22Rv1 (cell line): ENCODE measurements around the gene EIPR1.

Source experiments
- H3K27ac ChIP-seq: fragments of 450-650 bp; 2 replicates; pipeline ENCODE4 v1.5.1; 2017
- ZFX ChIP-seq: fragments of 450-650 bp; IDR thresholded peaks from 2 replicates; pipeline ENCODE4 v1.6.1; 2017; ENCODE audit warnings: antibody characterized with exemption, borderline replicate concordance
- TF ChIP-seq, protein P1 (sequence below): fragments of 450-650 bp; IDR thresholded peaks from 2 replicates; pipeline ENCODE4 v1.5.1; 2017; ENCODE audit warnings: mild to moderate bottlenecking

The EIPR1 gene

GRCh38 chr2:3379339-3379646, 1.7 kb upstream of the EIPR1 start:
- TF ChIP-seq ZFX: no peak
- TF ChIP-seq, protein P1, sequence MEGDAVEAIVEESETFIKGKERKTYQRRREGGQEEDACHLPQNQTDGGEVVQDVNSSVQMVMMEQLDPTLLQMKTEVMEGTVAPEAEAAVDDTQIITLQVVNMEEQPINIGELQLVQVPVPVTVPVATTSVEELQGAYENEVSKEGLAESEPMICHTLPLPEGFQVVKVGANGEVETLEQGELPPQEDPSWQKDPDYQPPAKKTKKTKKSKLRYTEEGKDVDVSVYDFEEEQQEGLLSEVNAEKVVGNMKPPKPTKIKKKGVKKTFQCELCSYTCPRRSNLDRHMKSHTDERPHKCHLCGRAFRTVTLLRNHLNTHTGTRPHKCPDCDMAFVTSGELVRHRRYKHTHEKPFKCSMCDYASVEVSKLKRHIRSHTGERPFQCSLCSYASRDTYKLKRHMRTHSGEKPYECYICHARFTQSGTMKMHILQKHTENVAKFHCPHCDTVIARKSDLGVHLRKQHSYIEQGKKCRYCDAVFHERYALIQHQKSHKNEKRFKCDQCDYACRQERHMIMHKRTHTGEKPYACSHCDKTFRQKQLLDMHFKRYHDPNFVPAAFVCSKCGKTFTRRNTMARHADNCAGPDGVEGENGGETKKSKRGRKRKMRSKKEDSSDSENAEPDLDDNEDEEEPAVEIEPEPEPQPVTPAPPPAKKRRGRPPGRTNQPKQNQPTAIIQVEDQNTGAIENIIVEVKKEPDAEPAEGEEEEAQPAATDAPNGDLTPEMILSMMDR: no peak
- H3K27ac ChIP-seq: peak overlapping the region; percentile 89

DNA sequence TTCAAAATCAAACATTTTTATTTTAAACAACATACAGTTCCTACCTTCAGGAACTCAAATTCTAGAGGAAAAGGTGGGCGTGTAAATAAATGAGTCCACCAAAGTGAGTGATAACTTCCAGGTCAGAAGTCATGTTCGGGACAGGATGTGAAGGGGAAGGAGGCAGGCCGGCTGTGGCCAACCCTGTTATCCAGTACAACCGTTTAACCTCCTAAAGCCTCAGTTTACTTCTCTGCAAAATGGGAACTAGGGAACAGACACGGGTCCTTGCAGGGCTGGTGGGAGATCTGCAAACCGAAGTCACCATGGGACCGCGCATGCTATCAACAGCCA, 373 bp downstream of the EIPR1 start:
- TF ChIP-seq ZFX: no peak
- TF ChIP-seq, protein P1: no peak
- H3K27ac ChIP-seq: peak overlapping the region; percentile 89

DNA sequence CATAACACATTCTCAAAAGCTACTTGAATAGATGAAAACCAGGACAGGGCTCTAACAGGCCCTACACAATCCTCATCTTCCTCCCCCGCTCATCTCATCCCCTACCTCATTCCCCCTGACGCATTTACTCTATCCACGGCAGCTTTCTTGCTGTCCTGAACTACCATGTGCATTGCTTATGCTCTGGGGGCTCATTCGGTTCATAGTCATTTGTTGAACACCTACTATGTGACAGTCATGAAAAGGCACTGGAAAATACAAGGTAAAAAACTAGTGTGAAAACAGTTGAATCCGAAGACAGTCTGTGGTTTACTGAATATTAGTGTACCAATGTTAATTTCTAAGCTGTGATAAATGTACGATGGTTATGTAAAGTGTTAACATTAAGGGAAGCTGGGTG, 797 bp downstream of the EIPR1 start:
- no peak for TF ChIP-seq ZFX
- TF ChIP-seq, protein P1: no peak
- H3K27ac ChIP-seq: peak overlapping the region; percentile 89

DNA sequence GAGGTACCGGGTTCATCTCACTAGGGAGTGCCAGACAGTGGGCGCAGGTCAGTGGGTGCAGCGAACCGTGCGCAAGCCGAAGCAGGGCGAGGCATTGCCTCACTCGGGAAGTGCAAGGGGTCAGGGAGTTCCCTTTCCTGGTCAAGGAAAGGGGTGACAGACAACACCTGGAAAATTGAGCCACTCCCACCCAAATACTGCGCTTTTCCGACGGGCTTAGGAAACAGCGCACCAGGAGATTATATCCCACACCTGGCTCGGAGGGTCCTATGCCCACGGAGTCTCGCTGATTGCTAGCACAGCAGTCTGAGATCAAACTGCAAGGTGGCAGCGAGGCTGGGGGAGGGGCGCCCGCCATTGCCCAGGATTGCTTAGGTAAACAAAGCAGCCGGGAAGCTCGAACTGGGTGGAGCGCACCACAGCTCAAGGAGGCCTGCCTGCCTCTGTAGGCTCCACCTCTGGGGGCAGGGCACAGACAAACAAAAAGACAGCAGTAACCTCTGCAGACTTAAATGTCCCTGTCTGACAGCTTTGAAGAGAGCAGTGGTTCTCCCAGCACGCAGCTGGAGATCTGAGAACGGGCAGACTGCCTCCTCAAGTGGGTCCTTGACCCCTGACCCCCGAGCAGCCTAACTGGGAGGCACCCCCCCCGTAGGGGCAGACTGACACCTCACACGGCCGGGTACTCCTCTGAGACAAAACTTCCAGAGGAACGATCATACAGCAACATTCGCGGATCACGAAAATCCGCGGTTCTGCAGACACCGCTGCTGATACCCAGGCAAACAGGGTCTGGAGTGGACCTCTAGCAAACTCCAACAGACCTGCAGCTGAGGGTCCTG, 8.1 kb downstream of the EIPR1 start:
- 0 out of 2 replicates have a peak overlapping the region, but pooled peaks have one; percentile 23 for H3K27ac ChIP-seq

DNA sequence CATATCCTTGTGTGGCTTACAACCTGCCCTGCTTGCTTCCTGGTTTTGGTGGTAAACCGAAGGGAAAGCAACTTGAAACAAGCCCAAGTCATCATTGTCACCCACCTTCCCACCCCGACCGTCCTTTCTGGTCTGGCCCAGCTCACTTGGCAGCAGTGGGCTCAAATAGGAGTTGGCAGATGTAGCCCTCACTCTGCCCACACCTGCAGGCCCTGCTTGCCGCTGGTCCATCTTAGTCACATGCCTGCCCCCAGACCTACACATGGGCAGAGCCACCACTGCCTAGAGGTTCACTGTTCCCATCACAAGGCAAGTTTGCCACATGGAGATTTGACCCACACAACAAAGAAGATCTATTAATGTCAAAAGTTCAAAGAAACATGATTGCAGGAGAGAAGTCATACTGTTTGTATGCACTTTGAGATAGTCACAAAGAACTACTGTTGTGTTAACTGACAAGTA, 9.3 kb downstream of the EIPR1 start:
- TF ChIP-seq ZFX: no peak
- TF ChIP-seq, protein P1: no peak
- no peak overlapping the region for H3K27ac ChIP-seq

- H3K27ac ChIP-seq: no peak overlapping the region
- TF ChIP-seq, protein P1: no peak
- TF ChIP-seq ZFX: no peak
These were observed 12.4 kb downstream of the EIPR1 start for GRCh38 chr2:3365219-3365618.

GRCh38 chr2:3361518-3362389, 15.9 kb downstream of the EIPR1 start:
- TF ChIP-seq ZFX: no peak
- TF ChIP-seq, protein P1: no peak
- no peak overlapping the region for H3K27ac ChIP-seq
